Rectal smooth muscle tissue (tissue), 1 donor: Measurements from ENCODE around the gene C11orf58.

Experiments
- H3K27ac ChIP-seq: one replicate; pipeline ENCODE4 v1.7.0; 2013; ENCODE audit warnings: low read depth, low read length, inconsistent platforms
- H3K27me3 ChIP-seq: one replicate; pipeline ENCODE4 v1.7.0; 2013; ENCODE audit warnings: low read length; ENCODE audit not compliant: control insufficient read depth, insufficient read depth
- H3K36me3 ChIP-seq: one replicate; pipeline ENCODE4 v1.7.0; 2013; ENCODE audit warnings: low read length; ENCODE audit not compliant: control insufficient read depth, insufficient read depth
- H3K4me1 ChIP-seq: one replicate; pipeline ENCODE4 v1.7.0; 2013; ENCODE audit warnings: low read length; ENCODE audit not compliant: control insufficient read depth, insufficient read depth
- H3K4me3 ChIP-seq: one replicate; pipeline ENCODE4 v1.7.0; 2013; ENCODE audit warnings: low read length
- H3K9ac ChIP-seq: one replicate; pipeline ENCODE4 v1.7.0; 2013; ENCODE audit warnings: low read length

C11orf58 gene

DNA sequence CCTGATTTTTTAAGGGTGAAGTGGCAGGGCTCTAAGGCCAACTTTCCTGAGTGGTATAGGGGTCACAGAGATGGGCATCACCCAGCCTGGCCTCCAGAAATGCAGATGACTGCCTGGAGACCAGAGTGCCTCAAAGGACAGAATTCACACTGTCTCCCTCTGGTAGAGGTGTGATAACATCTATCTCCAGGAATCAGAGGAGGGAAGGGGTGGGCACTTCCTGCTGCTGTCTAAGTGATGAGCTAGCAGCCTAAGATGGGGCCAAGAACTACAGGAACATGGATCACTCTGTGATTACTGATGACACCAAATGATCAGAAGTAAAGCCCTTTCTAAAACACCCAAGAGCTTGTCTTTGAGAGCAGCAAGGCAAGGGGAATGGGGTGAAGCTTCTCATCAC is 61.9 kb downstream of the C11orf58 start:
- no peak overlapping the region for H3K27ac ChIP-seq
- H3K36me3 ChIP-seq, result no peaks in the 10 kb centered on the region
- no peaks in the 10 kb centered on the region for H3K4me1 ChIP-seq
- no peaks in the 10 kb centered on the region for H3K27me3 ChIP-seq
- H3K4me3 ChIP-seq, result no peak overlapping the region
- no peak overlapping the region for H3K9ac ChIP-seq

DNA sequence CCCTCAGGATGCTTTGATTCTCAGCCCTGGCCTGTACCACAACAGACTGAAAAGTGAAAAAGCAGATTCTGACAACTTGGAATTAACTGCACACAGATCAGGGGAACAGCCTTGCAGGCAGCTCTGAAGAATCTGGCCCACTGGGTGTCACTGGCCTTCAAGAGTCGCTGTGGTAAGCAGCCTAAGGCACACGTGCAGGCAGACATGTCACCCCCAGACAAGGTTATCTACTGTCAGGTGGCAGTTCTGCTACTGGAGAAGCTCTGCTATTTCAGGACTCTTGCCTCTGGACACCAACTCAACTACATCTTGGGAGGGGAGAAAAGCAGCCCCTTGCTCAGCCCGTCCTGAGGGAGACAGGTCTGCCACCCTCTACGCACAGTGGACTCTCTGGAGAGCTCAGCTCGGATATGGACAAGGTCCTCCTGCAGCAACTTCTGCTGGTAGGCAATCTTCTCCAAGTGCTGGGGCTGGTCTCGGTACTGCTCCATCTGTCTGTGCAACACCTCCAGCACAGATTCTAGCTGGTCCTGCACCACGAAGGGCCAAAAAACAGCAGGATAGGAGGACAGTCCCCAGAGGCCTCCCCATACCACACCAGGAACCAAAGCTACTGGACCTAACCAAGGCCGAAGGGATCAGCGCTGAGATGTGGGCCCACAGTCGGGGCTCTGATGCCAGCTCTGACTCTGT is 63.0 kb downstream of the C11orf58 start:
- Histone ChIP-seq H3K36me3 (no peaks in the 10 kb centered on the region), H3K4me1 (no peaks in the 10 kb centered on the region), H3K4me3 (no peak overlapping the region), H3K9ac (no peak overlapping the region), H3K27ac (no peak overlapping the region), H3K27me3 (no peaks in the 10 kb centered on the region)

DNA sequence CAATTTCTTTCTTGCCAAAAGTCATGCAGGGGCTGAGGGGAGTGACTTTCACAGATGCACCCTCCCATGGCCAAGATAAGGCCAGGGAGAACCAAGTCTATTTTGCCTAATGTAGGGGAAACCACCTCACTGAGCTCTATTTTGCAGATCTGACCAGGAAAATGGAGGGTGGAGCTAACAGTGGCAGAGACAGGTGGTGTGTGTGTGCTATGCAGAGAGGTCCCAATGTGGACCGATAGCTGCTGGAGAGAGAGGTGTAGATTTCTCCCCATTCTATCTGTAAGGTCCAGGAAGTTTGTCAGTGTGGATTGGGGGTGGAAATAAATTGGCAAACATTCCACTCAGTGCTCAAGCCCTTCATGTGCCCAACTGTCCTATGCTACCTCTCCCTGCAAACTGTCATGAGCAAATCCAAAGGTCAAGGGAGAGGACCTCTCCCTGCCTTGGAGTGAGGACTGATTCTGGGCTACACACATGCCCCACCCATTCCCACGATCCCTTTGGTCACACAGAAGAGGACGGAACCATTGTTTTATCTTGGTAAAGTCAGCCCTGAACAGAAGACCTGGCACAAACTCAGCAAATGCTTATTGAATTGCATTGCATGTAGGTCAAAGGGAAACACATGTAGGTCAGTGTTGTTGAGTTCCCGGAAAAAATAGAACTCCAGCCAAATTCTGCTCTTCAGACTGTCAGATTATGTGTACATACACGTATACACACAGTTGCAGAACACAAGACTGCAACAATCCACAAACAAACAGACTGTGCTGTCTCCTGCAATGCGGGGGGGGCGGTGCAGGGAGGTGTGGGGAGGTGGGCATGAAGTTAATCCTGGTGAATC is 65.9 kb downstream of the C11orf58 start:
- Histone ChIP-seq H3K4me3 (no peak overlapping the region), H3K36me3 (no peaks in the 10 kb centered on the region), H3K4me1 (no peaks in the 10 kb centered on the region), H3K27ac (no peak overlapping the region), H3K27me3 (no peaks in the 10 kb centered on the region), H3K9ac (no peak overlapping the region)

DNA sequence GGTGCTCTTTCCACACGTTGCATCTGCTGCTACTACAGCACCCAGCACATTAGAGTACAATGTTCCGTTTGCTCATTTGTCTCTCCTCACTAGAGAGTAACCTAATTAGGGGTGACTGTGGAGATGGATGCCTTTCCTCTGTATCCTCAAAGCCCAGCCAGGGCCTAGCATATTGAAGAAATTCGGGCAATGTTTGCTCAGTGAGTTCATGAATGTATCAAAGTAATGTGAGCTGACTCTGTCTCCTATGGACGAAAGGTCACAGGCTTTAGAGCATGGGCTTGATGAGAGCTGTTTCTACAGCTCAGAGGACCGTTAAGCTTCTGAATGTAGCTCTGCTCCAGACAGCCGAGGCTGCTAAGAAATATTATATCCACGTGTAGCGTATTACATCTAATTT is 67.5 kb downstream of the C11orf58 start:
- Histone ChIP-seq H3K9ac (no peak overlapping the region), H3K36me3 (no peaks in the 10 kb centered on the region), H3K27me3 (no peaks in the 10 kb centered on the region), H3K4me3 (no peak overlapping the region), H3K27ac (no peak overlapping the region), H3K4me1 (no peaks in the 10 kb centered on the region)

DNA sequence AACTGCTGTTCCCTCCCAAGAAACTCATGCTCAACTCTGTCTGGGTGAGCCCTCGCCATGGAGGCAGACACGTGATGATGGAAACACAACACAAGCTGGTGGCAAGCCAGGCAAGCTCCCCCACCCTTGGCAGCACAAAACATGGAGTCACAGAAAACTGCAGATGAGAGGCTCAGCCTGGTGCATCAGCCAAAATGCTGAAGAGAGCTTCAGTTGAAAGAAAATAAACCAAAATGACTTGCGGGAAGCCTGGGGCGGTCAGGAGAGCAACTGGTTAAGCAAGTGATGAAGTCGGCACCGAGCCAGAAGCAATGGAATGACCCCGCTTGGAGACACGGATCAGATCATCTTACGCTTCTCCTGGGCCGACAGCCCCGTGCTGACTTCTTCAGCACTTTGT is 68.3 kb downstream of the C11orf58 start:
- Histone ChIP-seq H3K27ac (no peak overlapping the region), H3K4me3 (no peak overlapping the region), H3K4me1 (no peaks in the 10 kb centered on the region), H3K9ac (no peak overlapping the region), H3K27me3 (no peaks in the 10 kb centered on the region), H3K36me3 (no peaks in the 10 kb centered on the region)

DNA sequence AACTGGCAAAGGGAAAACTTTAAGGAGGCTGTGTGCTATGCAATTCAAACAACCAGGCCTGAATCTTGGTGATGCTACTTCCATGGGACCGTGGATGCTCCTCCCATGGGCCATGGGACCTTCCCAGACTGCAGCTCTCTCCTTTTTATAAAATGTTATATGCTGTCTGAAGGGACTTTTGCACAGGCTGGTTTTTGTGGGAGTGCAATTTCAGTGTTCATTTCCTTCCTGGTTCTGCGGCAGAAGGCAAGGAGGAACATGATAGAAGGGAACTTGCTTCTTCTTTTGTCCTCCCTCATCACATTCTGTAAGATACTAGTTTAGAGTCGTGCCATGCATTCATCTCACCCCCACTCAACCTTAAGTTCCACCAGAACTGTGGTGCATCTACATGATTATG is 68.9 kb downstream of the C11orf58 start:
- H3K9ac ChIP-seq, result no peak overlapping the region
- no peak overlapping the region for H3K4me3 ChIP-seq
- H3K4me1 ChIP-seq, result no peaks in the 10 kb centered on the region
- no peak overlapping the region for H3K27ac ChIP-seq
- H3K36me3 ChIP-seq, result no peaks in the 10 kb centered on the region
- no peaks in the 10 kb centered on the region for H3K27me3 ChIP-seq
